NCI-H1930 (cell line): ENCODE measurements around the gene CAAP1.
A peak's percentile ranks its signal among the peaks of the same experiment; 100 is the strongest.
"Not testable (repeated sequence)": the region's sequence is repeated elsewhere in the genome, so short reads cannot be mapped to it uniquely, and the experiment has no call there.

Experiments used
- DNase-seq, 2 experiments: peaks; one replicate each; lab custom pipeline; 2025; lab: John Stamatoyannopoulos, UW

The CAAP1 gene

GRCh38 chr9:26833792-26834191 is 58.8 kb downstream of the CAAP1 start:
- no peak for DNase-seq

- not testable (repeated sequence) for DNase-seq
Measured at GRCh38 chr9:26828391-26828955, 64.1 kb downstream of the CAAP1 start.

- DNase-seq = no peak
Measured at GRCh38 chr9:26814799-26815198, 77.8 kb downstream of the CAAP1 start.

DNA sequence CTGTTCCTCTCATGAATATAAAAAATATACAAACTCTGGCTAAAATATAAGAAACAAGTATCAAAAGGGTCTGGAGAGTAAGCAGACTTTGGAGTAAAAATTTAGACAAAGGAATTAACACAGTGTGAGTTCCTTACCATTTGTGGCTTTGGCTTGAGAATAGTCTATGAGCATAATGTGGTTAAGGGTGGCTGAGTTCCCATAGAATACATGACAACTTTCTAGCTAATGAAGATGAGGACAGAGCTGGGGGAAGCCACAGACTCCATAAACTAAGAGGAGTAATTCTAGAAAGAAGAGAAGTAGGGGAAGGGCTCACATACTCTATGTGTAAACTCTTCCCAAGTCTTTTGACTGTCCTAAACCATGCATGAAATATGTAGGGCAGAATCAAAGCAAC is 79.4 kb downstream of the CAAP1 start:
- DNase-seq = no peak

DNA sequence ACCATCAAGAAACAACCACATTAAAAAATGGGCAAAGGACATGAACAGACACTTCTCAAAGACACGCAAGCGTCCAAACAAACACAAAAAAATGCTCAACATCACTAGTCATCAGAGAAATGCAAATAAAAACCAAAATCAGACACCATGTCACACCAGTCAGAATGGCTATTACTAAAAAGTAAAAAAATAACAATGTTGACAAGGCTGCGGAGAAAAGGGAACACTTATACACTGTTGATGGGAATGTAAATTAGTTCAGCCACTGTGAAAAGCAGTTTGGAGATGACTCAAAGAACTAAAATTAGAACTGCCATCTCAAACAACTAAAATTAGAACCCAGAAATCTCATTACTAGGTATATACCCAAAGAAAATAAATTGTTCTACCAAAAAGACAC is 80.4 kb downstream of the CAAP1 start:
- DNase-seq = no peak

- DNase-seq = no peak
Measured at GRCh38 chr9:26811106-26811505, 81.5 kb downstream of the CAAP1 start.

- DNase-seq = no peak
Measured at GRCh38 chr9:26809795-26810194, 82.8 kb downstream of the CAAP1 start.

DNA sequence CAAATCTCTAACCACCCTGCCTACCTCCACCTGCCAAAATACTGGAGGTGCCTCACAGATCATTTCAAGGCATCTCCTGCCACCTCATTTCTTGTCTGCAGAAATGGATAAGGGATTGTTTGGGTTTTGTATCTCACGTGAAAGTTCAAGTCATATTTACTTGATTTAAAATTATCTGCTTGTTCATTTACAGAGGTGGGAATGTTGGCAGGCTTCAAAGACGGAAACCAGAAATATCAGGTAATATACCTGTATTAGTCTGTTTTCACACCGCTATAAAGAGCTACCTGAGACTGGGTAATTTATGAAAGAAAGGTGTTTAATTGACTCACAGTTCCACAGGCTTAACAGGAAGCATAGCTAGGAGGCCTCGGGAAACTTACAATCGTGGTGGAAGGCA is 85.4 kb downstream of the CAAP1 start:
- no peak for DNase-seq

GRCh38 chr9:26802921-26803320 is 89.7 kb downstream of the CAAP1 start:
- DNase-seq = no peak

DNA sequence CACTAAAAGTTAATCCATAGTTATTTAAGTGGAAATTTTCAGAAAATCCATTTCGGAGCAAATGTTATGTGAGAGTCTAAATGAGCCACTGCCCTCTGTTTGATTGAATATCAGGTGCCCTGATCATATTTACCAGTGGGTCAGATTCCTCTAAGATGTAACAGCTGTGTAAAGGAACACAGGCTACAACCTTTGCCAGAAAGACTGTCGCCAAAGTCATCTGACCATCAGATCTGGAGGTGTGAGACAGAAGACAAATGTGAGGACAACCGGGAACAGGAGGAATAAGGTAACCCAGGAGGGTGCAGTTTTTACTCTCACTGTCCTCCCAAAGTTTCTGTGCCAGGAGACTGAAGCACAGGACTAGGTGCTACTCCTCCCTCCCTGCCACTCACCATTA is 90.8 kb downstream of the CAAP1 start:
- peak in 1 of 2 experiments; percentile 53 for DNase-seq

GRCh38 chr9:26800322-26800721 is 92.3 kb downstream of the CAAP1 start:
- DNase-seq = no peak

- no peak for DNase-seq
Measured at GRCh38 chr9:26791274-26791673, 101.3 kb downstream of the CAAP1 start.
